ENCODE data around the gene CYB561D1.

Gene CYB561D1

DNA sequence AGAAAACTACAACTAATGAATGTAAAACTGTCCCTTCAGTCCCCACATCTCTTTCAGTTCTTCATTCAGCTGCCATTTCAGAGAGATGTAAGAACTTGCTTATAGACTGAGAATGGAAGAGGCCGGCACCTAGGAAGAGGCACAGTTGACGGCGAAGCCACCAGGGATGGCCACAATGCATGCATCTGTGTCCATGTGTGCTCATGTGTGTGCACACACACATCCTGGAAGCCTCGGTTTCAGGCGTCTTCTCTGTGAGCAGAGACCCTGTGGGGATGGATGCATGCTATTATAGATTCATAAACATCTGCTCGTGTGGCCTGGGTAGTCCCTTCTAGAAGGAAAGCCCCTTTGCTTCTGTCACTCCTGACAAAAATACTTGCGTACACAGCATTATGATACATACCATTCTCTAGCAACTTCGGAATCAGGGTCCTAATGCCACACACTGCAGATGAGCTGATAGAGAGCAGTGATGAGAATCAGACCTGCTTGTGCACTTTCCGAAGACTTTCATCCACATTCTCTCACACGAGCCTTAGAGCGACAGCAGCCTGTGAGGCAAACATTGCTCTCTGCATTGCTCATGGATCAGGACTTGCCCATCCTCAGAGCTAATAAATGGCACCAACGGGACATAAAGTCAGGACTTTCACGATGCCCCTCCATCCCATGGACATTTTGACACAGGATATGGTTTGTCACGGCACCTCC, 33.4 kb downstream of the CYB561D1 start:
- Histone ChIP-seq H3K9me2 (replicated peaks; ENCODE audit: low read depth, low read length) (no peaks in the 10 kb centered on the region), H3K9me3 (ENCODE audit: insufficient read depth, low read depth, low read length) (no peaks in the 10 kb centered on the region), H2AFZ (ENCODE audit: low read length) (no peak overlapping the region), H3K4me2 (ENCODE audit: low read depth, low read length, poor library complexity, severe bottlenecking) (no peak overlapping the region), H3K9ac (ENCODE audit: low read depth, low read length, poor library complexity, severe bottlenecking) (no peak overlapping the region), H3K4me3 (ENCODE audit: low read length, poor library complexity, severe bottlenecking) (no peak overlapping the region), H3K79me2 (ENCODE audit: insufficient read depth, low read length) (no peaks in the 10 kb centered on the region), H4K20me1 (ENCODE audit: insufficient read depth, low read length, poor library complexity, severe bottlenecking) (no peaks in the 10 kb centered on the region), H3F3A (ENCODE audit: low read depth) (no peaks in the 10 kb centered on the region), H3K4me1 (ENCODE audit: insufficient read depth, low read length, poor library complexity, severe bottlenecking) (peaks cover 5% of the 10 kb centered on the region), H3K36me3 (ENCODE audit: insufficient read depth, low read length) (no peaks in the 10 kb centered on the region), H3K27me3 (ENCODE audit: insufficient read depth, low read length, poor library complexity, severe bottlenecking) (no peaks in the 10 kb centered on the region)
- no peak for TF ChIP-seq EZH2phosphoT487 (IDR thresholded peaks at IDR 0.05; ENCODE audit: borderline replicate concordance)
- TF ChIP-seq, protein P1, sequence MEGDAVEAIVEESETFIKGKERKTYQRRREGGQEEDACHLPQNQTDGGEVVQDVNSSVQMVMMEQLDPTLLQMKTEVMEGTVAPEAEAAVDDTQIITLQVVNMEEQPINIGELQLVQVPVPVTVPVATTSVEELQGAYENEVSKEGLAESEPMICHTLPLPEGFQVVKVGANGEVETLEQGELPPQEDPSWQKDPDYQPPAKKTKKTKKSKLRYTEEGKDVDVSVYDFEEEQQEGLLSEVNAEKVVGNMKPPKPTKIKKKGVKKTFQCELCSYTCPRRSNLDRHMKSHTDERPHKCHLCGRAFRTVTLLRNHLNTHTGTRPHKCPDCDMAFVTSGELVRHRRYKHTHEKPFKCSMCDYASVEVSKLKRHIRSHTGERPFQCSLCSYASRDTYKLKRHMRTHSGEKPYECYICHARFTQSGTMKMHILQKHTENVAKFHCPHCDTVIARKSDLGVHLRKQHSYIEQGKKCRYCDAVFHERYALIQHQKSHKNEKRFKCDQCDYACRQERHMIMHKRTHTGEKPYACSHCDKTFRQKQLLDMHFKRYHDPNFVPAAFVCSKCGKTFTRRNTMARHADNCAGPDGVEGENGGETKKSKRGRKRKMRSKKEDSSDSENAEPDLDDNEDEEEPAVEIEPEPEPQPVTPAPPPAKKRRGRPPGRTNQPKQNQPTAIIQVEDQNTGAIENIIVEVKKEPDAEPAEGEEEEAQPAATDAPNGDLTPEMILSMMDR (conservative IDR thresholded peaks at IDR 0.05; ENCODE audit: low read length): no peak

DNA sequence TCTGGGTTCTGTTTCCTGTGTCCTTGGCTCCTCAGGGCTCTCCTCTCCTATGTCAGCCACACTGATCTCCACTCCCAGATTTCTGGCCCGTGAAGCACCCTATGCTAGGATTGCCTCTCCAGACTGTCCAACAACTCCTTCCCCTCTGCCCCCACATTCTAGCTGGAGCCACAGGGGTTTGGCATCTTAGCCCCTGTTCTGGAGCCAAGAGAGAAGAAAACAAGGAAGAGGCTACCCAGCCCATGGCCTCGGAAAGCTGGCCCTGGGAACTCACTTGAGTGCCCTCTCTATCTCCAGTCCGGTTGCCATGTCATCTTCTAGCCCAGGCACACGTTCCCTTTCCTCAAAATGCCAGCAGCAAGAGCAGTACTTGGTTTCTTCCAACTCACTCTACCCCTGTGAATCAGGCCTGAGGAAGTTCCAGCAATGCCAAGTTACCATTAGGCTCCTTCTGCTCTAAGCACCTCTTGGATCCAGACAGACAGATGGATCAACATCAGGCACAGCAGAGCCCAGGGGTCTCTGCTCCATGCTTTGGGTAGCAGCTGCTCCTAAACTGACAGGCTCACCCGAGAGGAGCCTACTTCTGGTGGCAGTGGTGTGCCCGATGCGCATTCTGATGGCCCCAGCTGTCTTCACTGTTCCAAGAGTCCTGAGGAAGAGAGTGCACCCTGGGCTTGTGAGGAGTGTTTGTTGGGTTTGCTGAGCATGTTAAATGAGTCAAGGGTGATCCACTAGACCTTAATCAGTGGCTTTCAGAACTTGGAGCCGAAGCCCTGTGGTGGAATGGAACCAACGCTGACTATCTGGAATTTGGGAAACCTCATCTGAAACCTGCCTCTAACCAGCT, 34.2 kb downstream of the CYB561D1 start:
- Histone ChIP-seq H3K9me3 (ENCODE audit: insufficient read depth, low read depth, low read length) (no peaks in the 10 kb centered on the region), H2AFZ (ENCODE audit: low read length) (no peak overlapping the region), H3K27me3 (ENCODE audit: insufficient read depth, low read length, poor library complexity, severe bottlenecking) (no peaks in the 10 kb centered on the region), H3K36me3 (ENCODE audit: insufficient read depth, low read length) (no peaks in the 10 kb centered on the region), H3F3A (ENCODE audit: low read depth) (no peaks in the 10 kb centered on the region), H3K4me2 (ENCODE audit: low read depth, low read length, poor library complexity, severe bottlenecking) (no peak overlapping the region), H3K4me1 (ENCODE audit: insufficient read depth, low read length, poor library complexity, severe bottlenecking) (peaks cover 9% of the 10 kb centered on the region), H4K20me1 (ENCODE audit: insufficient read depth, low read length, poor library complexity, severe bottlenecking) (no peaks in the 10 kb centered on the region), H3K4me3 (ENCODE audit: low read length, poor library complexity, severe bottlenecking) (no peak overlapping the region), H3K9me2 (replicated peaks; ENCODE audit: low read depth, low read length) (no peaks in the 10 kb centered on the region), H3K9ac (ENCODE audit: low read depth, low read length, poor library complexity, severe bottlenecking) (no peak overlapping the region), H3K79me2 (ENCODE audit: insufficient read depth, low read length) (no peaks in the 10 kb centered on the region)
- TF ChIP-seq EZH2phosphoT487 (IDR thresholded peaks at IDR 0.05; ENCODE audit: borderline replicate concordance): no peak
- TF ChIP-seq, protein P1 (conservative IDR thresholded peaks at IDR 0.05; ENCODE audit: low read length): no peak

DNA sequence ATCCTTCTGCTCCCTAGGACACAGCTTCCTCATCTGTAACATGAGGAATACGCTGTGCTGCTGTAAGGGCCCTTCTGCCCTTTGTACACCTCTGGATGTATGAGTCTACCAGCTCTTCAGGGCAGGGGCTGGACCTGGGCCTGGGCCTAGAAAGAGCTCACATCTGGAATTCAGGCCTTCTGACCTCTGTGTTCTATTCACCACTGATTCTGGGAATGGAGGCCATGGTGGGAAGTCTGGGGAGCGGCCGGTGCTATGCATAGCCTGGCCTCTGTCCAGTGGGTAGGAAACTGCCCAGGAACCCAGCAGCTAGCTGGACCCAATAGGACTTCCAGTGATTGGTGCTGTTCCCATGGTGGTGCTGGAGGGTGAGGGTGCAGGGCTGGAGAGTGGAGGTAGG, 34.8 kb downstream of the CYB561D1 start:
- TF ChIP-seq, protein P1 (conservative IDR thresholded peaks at IDR 0.05; ENCODE audit: low read length): no peak
- TF ChIP-seq EZH2phosphoT487 (IDR thresholded peaks at IDR 0.05; ENCODE audit: borderline replicate concordance): no peak
- no peak overlapping the region for H3K9ac ChIP-seq (ENCODE audit: low read depth, low read length, poor library complexity, severe bottlenecking)

More for the DNA sequence above, 34.8 kb downstream of the CYB561D1 start:
- Histone ChIP-seq H3K4me1 (ENCODE audit: insufficient read depth, low read length, poor library complexity, severe bottlenecking) (peaks cover 9% of the 10 kb centered on the region), H4K20me1 (ENCODE audit: insufficient read depth, low read length, poor library complexity, severe bottlenecking) (no peaks in the 10 kb centered on the region), H3F3A (ENCODE audit: low read depth) (no peaks in the 10 kb centered on the region), H3K9me2 (replicated peaks; ENCODE audit: low read depth, low read length) (no peaks in the 10 kb centered on the region), H3K9me3 (ENCODE audit: insufficient read depth, low read depth, low read length) (no peaks in the 10 kb centered on the region), H3K79me2 (ENCODE audit: insufficient read depth, low read length) (no peaks in the 10 kb centered on the region), H3K27me3 (ENCODE audit: insufficient read depth, low read length, poor library complexity, severe bottlenecking) (no peaks in the 10 kb centered on the region), H2AFZ (ENCODE audit: low read length) (no peak overlapping the region), H3K4me3 (ENCODE audit: low read length, poor library complexity, severe bottlenecking) (no peak overlapping the region), H3K36me3 (ENCODE audit: insufficient read depth, low read length) (no peaks in the 10 kb centered on the region), H3K4me2 (ENCODE audit: low read depth, low read length, poor library complexity, severe bottlenecking) (no peak overlapping the region)

Data from Loucy (cell line).